RWPE2 (cell line): ENCODE measurements around the gene ZCCHC14.

Experiments used
- ATAC-seq: fragments of 200-7000 bp; cut with Tn5 transposase; 3 replicates; pipeline ENCODE4 v1.9.1; 2021; ENCODE audit warnings: low read depth
- DNase-seq: peaks from one replicate; pipeline ENCODE4 v3.0.0-alpha.2; 2020; ENCODE audit warnings: low spot score
- H3K27ac ChIP-seq: fragments of 450-650 bp; 2 replicates; pipeline ENCODE4 v1.5.1; 2017; ENCODE audit warnings: mild to moderate bottlenecking; ENCODE audit not compliant: poor library complexity, severe bottlenecking
- H3K27me3 ChIP-seq: fragments of 250-450 bp; sonication (Bioruptor Pico); 2 replicates; pipeline ENCODE4 v1.5.1; 2021; ENCODE audit warnings: mild to moderate bottlenecking, moderate library complexity; ENCODE audit not compliant: insufficient read depth, poor library complexity, severe bottlenecking
- H3K36me3 ChIP-seq: fragments of 250-450 bp; sonication (Bioruptor Pico); 2 replicates; pipeline ENCODE4 v1.5.1; 2020; ENCODE audit warnings: low read depth, mild to moderate bottlenecking, moderate library complexity
- H3K4me1 ChIP-seq: fragments of 250-450 bp; sonication (Bioruptor Pico); 2 replicates; pipeline ENCODE4 v1.5.1; 2021; ENCODE audit warnings: mild to moderate bottlenecking, moderate library complexity; ENCODE audit not compliant: insufficient read depth, poor library complexity, severe bottlenecking
- H3K4me3 ChIP-seq: fragments of 250-450 bp; sonication (Bioruptor Pico); 2 replicates; pipeline ENCODE4 v1.5.1; 2021; ENCODE audit warnings: mild to moderate bottlenecking, moderate library complexity; ENCODE audit not compliant: severe bottlenecking
- H3K9me3 ChIP-seq: fragments of 250-450 bp; sonication (Bioruptor Pico); 2 replicates; pipeline ENCODE4 v1.5.1; 2021; ENCODE audit warnings: mild to moderate bottlenecking, moderate library complexity; ENCODE audit not compliant: severe bottlenecking
- TF ChIP-seq, protein P1 (sequence below): fragments of 450-650 bp; IDR thresholded peaks from one replicate; pipeline ENCODE4 v1.5.1; 2017; ENCODE audit warnings: mild to moderate bottlenecking, moderate library complexity; ENCODE audit not compliant: poor library complexity, severe bottlenecking

Gene ZCCHC14

DNA sequence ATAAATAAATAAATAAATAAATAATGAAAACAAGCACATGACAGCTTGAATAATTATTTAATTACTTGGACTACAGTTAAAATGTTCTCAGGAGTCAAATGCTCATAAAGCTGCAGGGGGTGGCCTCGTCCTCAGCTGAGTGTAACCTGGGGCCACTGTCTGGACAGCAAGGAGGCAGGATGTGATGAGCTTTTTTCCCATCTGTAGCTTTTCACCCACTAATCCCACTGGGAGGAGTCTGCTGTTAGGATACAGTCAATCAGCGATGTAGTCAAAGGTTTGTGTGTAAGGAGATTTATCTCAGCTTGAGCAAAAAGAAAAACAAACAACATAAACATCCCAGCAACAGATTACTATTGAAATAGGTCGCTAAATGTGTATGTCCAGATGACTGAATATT, 22.5 kb downstream of the ZCCHC14 start:
- no peak for DNase-seq
- peaks cover 12% of the 10 kb centered on the region for H3K4me1 ChIP-seq
- no peak for ATAC-seq
- H3K36me3 ChIP-seq, result peaks cover 6% of the 10 kb centered on the region; the same call in 1 of the 2 replicates
- H3K27ac ChIP-seq, result no peak overlapping the region
- no peak overlapping the region for H3K4me3 ChIP-seq
- H3K27me3 ChIP-seq, result no peaks in the 10 kb centered on the region
- H3K9me3 ChIP-seq, result no peaks in the 10 kb centered on the region
- TF ChIP-seq, protein P1, sequence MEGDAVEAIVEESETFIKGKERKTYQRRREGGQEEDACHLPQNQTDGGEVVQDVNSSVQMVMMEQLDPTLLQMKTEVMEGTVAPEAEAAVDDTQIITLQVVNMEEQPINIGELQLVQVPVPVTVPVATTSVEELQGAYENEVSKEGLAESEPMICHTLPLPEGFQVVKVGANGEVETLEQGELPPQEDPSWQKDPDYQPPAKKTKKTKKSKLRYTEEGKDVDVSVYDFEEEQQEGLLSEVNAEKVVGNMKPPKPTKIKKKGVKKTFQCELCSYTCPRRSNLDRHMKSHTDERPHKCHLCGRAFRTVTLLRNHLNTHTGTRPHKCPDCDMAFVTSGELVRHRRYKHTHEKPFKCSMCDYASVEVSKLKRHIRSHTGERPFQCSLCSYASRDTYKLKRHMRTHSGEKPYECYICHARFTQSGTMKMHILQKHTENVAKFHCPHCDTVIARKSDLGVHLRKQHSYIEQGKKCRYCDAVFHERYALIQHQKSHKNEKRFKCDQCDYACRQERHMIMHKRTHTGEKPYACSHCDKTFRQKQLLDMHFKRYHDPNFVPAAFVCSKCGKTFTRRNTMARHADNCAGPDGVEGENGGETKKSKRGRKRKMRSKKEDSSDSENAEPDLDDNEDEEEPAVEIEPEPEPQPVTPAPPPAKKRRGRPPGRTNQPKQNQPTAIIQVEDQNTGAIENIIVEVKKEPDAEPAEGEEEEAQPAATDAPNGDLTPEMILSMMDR, result no peak

DNA sequence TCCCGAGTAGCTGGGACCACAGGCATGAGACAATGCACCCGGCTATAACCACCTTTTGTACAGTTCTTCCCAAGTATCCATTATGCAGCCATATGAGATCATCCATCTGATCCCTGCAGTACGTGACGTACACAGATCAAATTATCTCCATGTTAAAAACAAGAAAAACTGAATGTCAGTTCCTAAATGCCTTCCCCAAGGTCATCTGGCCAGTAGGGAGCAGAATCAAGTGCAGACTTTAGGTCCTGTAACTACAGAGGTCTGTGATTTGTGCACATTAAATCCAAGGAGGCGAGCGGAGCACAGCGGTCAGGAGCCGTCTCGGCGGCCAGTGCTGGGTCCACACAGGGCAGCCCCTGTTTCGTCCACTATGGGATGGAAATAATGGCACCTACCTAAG, 23.7 kb downstream of the ZCCHC14 start:
- H3K9me3 ChIP-seq, result no peaks in the 10 kb centered on the region
- no peaks in the 10 kb centered on the region for H3K27me3 ChIP-seq
- H3K4me3 ChIP-seq, result no peak overlapping the region
- H3K27ac ChIP-seq, result no peak overlapping the region
- DNase-seq (no peak), ATAC-seq (no peak)
- peaks cover 6% of the 10 kb centered on the region; the same call in 1 of the 2 replicates for H3K36me3 ChIP-seq
- H3K4me1 ChIP-seq, result peaks cover 22% of the 10 kb centered on the region
- TF ChIP-seq, protein P1, result no peak

DNA sequence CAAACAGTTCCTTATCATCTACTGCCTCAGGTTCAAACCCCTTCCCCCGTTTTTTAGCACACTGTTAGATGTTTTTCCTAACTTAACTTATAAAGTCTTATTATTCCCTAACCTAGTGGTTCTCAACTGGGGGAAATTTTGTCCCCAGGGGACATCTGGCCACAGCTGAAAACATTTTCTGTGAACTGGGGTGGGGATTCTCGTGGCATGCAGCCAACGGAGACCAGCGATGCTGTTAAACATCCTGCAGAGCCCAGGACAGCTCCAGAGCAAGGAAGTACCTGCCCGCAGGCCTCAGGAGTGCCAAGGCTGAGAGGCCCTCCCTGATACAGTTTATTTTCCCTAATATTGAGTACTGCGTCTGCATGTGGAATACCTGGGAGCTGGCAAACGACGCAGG, 24.3 kb downstream of the ZCCHC14 start:
- Histone ChIP-seq H3K4me1 (peaks cover 22% of the 10 kb centered on the region), H3K27ac (no peak overlapping the region), H3K4me3 (no peak overlapping the region), H3K9me3 (no peaks in the 10 kb centered on the region), H3K36me3 (peaks cover 6% of the 10 kb centered on the region; the same call in 1 of the 2 replicates), H3K27me3 (no peaks in the 10 kb centered on the region)
- DNase-seq (no peak), ATAC-seq (no peak)
- TF ChIP-seq, protein P1, result no peak

DNA sequence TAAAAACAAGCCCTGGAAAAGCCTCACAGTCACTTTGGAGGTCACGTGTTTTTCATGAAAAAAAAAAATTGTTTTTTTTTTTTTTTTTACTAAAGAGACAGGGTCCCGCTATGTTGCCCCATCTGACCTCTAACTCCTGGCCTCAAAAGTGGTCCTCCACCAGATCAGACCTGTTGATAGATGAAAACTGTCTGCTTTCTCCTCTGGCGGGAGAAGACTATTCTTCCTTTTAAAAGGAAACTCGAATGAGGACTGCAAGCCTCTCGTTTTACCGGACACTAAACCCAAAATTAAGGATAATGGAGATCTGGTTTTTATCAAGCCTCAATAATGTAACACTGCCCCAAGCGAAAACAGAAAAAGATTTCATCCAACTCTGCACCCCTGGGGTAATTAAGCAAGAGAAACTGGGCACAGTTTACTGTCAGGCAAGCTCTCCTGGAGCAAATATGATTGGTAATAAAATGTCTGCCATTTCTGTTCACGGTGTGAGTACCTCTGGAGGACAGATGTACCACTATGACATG, 25.8 kb downstream of the ZCCHC14 start:
- Histone ChIP-seq H3K4me1 (peaks cover 22% of the 10 kb centered on the region), H3K36me3 (peaks cover 6% of the 10 kb centered on the region; the same call in 1 of the 2 replicates), H3K9me3 (no peaks in the 10 kb centered on the region), H3K27ac (no peak overlapping the region), H3K27me3 (no peaks in the 10 kb centered on the region), H3K4me3 (no peak overlapping the region)
- ATAC-seq, result no peak
- TF ChIP-seq, protein P1, result no peak
- DNase-seq, result no peak

DNA sequence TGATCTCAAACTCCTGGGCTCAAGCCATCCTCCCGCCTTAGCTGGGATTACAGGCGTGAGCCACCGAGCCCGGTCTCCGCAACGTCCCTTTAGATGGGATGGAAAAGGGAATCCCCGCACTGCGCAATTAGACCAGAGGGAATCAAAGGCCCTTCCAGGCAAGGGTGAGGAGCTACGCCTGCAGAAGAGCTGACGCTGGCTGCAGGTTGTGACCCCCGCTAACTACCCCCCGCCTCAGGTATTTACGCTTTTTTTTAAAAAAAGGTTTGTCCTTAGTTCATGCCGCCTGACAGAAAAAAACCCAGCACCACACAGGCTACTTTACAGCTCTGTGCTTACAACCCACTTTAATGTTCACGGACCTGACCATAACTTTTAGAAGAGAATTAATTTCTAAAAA, 26.9 kb downstream of the ZCCHC14 start:
- H3K4me3 ChIP-seq, result no peak overlapping the region
- DNase-seq, result no peak
- no peaks in the 10 kb centered on the region for H3K27me3 ChIP-seq
- H3K9me3 ChIP-seq, result no peaks in the 10 kb centered on the region
- H3K4me1 ChIP-seq, result peaks cover 27% of the 10 kb centered on the region
- TF ChIP-seq, protein P1, result no peak
- H3K36me3 ChIP-seq, result peaks cover 6% of the 10 kb centered on the region; the same call in 1 of the 2 replicates
- peak overlapping the region; percentile 72 for H3K27ac ChIP-seq
- no peak for ATAC-seq
